ENCODE measurements around the gene NDST1.

Gene NDST1

DNA sequence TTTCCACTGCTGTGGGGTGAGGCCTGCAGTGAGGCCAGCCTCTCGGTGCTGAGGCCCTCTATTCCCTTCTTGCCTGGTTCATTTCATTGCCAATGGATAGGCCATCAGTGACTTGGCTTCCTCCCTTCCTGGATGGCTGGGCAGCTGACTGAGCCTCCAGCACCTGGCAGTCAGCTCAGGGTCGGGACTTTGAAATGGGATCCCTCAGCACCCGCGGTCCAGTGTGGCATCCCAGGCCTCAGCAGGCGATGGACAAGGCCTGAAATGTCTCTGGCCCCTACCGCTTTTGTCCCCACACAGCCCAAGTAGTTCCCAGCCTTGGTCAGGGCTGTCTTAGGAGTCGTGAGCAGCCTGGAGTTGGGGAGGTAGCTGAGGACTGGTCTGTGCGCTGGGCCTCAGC is 17.2 kb downstream of the NDST1 start:
- DNase-seq = no peak

DNA sequence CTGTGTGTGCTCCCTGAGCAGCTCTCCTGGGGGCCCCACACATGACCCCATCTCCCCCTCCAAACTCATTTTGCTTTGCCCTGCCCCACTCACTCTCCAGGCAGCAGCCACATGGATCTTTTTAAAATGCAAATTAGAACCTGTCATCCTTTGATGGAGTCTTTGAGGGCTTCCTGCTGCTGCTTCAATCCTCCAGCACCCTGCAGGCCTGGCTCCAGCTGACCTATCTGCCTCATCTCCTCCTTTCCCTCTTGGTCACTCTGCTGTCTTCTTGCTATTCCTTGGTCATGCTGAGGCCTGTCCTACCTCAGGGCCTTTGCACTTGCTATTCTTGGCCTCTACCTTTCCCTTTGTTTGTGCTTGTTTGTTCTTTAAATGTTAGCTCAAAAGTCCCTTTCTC is 17.9 kb downstream of the NDST1 start:
- DNase-seq = no peak

- DNase-seq = no peak
Observed at GRCh38 chr5:150527038-150527437, 19.1 kb downstream of the NDST1 start.

DNA sequence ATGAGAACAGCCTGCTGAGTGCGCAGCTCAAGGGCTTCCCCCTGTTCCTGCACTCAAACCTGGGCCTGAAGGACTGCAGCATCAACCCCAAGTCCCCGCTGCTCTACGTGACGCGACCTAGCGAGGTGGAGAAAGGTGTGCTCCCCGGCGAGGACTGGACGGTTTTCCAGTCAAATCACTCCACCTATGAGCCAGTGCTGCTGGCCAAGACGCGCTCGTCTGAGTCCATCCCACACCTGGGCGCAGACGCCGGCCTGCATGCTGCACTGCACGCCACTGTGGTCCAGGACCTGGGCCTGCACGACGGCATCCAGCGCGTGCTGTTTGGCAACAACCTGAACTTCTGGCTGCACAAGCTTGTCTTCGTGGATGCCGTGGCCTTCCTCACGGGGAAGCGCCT is 19.9 kb downstream of the NDST1 start:
- DNase-seq = no peak

DNA sequence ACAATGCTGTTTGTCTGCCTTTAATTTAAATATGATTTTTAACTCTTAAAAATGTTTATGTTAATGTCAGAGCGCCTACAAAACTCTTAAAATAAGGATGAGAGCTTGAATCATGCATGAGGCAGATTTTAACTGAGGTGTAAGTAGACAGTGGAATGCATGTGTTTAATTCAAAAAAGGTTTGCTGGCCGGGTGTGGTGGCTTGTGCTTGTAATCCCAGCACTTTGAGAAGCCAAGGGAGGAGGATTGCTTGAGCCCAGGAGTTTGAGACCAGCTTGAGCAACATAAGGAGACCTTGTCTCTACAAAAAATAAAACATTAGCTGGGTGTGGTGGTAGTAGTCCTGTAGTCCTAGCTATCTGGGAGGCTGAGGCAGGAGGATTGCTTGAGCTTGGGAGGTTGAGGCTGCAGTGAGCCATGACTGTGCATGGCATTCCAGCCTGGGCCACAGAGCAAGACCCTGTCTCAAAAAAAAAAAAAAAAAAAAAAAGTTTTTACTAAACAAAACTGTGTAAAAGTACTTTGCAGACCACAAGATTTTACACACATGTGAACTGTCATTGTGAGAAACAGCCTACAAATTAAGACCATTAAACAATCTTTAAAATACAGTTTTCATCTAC is 21.1 kb downstream of the NDST1 start:
- DNase-seq = no peak

DNA sequence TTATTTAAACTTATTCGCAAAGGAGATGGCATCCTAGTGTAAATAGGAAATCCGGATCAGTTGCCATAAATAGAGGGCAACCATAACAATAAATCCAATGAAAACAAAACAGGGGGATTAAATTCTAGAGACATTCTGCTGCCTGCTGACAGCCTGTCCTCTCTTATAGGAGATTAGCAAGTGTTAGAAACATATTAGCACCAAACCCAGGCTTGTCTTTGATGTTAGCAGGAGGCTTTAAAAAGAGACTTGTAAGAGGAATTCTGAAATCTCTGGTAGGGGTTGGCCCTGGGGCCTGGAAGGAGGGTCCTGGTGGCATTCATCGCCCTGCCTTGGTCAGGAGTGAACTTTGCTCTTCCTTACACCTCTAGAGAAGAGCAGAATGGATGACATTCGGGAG is 21.6 kb downstream of the NDST1 start:
- no peak for DNase-seq

DNA sequence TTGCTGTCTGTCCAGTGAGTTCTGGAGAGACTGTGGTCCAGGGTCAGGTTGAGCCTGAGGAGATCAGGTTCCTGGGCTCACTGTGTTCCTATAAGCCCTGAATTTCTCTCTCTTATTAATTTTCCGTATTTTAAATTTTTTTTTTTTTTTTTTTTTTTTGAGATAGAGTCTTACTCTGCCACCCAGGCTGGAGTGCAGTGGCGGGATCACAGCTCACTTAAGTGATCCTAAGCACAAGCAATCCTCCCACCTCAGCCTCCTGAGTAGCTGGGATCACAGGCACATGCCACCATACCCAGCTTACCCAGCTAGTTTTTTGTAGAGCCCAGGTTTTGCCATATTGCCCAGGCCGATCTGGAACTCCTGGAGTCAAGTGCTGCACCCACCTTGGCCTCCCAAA is 22.5 kb downstream of the NDST1 start:
- DNase-seq = no peak

DNA sequence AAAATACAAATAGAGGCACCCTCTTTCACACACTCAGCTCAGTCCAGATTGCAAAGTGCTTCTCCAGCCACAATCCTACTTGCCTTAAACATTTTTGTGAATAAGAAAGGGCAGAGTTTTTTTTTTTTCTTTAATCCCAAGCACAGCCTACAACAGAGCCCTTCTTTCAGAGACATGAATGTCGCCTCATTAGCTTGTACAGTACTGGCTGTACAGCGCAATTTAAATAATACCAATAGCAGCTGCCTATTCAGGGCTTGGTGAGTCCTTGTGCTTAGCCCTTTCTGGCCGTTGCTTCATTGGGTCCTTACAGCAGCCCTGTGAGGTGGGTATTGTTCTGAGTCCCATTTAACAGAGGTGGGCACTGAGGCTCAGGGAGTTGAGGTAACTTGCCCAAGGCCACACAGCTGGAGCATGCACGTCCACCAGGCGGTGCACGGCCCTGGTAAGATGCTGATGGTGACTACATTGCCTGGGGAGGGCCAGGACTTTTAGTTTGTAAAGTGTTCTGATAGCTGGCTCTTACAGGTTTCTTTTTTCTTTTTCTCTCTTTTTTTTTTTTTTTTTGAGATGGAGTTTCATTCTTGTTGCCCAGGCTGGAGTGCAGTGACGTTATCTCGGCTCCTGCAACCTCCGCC is 23.1 kb downstream of the NDST1 start:
- no peak for DNase-seq

DNA sequence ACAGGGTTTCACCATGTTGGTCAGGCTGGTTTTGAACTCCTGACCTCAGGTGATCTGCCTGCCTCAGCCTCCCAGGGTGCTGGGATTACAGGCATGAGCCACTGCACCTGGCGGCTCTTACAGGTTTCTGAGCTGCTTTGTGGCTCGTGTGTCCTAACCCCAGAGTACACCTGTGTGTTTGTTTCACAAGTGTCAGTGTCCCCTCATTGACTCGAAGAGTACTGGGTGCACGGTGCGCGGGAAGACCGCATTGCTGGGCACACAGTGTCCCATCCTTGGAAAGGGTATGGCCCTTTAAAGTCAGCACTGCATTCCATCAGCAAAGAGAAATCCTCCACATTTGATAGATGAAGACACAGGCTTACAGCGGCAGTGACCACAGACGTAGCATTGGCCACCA is 23.8 kb downstream of the NDST1 start:
- no peak for DNase-seq

DNA sequence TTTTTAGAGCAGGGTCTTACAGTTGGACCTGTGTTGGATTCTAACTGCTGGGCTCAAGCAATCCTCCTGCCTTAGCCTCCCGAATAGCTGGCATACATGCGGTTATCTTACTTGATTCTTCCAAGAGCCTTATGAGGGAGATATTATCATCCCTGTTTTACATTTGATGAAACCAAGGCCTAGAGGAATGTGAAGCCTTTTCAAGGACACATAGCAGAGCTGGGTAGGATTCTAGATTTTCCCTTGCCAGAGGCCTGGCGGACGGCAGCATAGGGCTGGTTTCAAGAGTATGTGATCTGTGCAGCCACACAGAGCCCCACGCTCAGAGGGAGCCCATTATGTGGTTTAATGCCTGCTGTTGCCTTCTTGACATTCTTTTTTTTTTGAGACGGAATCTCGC is 24.2 kb downstream of the NDST1 start:
- DNase-seq = no peak

- no peak for DNase-seq
Observed at GRCh38 chr5:150532996-150533395, 25.1 kb downstream of the NDST1 start.

- no peak for DNase-seq
Observed at GRCh38 chr5:150534811-150535210, 26.9 kb downstream of the NDST1 start.

DNA sequence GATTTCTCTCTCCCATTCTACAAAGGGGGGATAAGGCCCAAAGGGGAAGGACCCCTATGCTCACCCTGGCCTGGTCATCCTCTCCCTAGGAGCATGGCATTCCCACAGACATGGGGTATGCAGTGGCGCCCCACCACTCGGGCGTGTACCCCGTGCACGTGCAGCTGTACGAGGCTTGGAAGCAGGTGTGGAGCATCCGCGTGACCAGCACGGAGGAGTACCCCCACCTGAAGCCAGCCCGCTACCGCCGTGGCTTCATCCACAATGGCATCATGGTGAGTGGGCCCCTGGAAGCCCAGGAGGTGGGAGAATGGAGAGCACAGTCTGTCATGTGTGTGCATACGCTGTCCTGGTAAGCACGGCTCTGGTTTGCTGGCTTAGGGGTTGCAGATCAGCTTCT is 27.7 kb downstream of the NDST1 start:
- no peak for DNase-seq

DNA sequence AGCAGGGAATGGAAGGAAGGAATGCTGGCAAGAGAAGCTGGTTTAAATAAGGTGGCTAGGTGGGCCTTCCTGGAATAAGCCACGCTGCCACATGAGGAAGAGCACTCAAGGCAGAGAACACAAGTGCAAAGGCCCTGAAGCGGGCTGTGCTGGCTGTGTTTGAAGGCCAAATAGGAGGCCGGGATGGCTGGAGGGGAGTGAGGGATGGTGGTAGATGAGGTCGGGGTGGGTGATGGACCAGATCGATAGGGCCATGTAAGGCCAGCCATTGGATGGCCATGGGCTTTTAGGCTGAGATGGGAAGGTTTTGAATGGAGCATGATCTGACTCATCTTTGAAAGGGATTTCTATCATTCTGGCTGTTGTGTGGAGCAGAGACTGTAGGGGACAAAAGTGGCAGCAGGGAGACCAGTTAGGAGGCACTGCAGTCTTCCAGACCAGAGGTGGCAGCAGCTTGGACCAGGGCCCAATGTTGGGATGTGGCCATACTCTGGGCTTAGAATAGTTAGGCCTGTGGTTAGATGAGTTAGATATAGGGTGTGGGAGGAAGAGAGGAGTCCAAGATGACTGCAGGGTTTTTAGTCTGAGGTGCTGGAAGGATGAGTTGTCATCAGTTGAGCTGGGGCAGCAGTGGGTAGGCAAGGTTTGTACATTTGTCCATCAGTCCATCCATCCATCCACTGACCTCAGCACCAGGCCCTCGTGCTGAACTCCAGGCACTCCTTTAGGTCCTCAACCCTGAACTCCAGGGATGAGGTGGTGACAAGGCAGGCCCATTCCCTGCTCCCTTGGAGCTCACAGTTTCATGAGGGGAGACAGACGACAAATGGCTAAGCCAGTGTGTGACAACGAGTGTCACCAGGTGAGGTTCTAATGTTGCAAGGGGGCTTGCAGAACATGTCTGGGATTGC is 30.3 kb downstream of the NDST1 start:
- DNase-seq = no peak

DNA sequence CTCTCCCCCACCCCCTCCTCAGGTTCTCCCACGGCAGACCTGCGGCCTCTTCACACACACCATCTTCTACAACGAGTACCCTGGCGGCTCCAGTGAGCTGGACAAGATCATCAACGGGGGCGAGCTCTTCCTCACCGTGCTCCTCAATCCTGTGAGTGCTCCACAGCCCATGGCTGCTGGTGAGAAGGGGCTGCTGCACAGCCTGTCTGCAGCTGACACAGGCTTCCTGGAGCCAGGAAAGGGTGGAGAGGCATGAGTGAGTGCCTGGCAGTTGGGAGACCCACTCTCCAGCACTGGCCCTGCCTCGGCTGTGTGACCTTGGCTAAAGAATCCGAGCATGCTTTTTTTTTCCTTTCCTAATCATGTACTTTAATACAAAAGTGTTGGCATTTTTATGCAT is 31.3 kb downstream of the NDST1 start:
- DNase-seq = no peak

DNA sequence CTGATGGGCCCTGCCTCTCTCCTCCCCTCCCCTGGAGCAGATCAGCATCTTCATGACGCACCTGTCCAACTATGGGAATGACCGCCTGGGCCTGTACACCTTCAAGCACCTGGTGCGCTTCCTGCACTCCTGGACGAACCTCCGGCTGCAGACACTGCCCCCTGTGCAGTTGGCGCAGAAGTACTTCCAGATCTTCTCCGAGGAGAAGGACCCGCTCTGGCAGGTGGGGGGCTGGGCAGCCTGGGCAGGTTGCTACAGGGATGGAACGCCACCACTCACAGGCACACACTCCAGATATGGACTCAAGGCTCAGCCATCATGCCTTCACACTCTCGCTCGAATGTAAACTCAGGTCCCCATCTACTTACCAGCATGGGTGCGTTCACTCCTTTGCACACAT is 32.1 kb downstream of the NDST1 start:
- DNase-seq = no peak

GRCh38 chr5:150540615-150541396 is 32.9 kb downstream of the NDST1 start:
- no peak for DNase-seq

GRCh38 chr5:150541397-150541675 is 33.4 kb downstream of the NDST1 start:
- no peak for DNase-seq

- DNase-seq = no peak
Observed at GRCh38 chr5:150541895-150542294, 34.0 kb downstream of the NDST1 start.

- DNase-seq = no peak
Observed at GRCh38 chr5:150542933-150543445, 35.1 kb downstream of the NDST1 start.

DNA sequence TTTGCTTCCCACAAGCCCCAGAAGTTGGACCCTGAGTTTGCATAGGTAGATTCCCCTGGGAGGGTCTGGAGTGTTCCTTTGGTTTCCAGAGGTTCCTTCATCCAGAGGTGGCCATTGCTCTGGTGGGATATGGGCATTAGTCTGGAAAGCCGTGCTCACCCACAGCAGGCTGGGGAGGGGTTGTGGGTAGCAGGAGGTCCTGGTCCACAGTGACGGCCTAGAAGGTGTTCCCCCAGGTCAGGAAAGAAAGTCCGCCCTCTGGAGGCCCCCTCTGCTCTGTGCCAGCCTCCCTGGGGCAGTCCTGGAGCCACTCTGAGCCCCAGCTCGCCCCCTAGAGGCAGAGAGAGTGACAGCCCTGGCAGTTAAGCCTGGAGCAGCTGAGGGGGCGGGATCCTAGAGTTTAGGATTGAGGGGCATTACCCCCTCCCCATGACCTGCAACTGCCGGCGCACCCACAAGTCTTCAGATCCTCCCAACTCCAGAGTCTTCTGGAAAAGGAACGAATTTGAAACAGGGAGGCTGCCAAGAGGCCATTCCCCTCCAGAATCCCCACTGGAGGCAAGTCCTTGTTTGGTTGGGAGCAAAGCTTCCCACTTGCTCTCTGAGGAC is 36.8 kb downstream of the NDST1 start:
- peak; percentile 23 for DNase-seq

DNA sequence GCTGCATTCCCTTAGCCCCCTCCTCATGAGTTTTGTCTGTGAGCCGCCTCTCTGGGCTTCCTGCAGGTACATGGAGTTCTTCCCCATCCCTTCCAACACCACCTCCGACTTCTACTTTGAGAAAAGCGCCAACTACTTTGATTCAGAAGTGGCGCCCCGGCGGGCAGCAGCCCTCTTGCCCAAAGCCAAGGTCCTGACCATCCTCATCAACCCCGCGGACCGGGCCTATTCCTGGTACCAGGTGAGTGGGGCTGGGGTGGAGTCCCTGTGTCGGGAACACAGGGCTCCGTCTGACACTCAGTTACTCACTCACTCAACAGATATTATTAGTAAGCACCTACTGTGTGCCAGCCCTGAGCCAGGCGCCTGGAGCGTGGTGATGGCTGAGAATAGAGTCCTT is 37.3 kb downstream of the NDST1 start:
- DNase-seq = no peak

DNA sequence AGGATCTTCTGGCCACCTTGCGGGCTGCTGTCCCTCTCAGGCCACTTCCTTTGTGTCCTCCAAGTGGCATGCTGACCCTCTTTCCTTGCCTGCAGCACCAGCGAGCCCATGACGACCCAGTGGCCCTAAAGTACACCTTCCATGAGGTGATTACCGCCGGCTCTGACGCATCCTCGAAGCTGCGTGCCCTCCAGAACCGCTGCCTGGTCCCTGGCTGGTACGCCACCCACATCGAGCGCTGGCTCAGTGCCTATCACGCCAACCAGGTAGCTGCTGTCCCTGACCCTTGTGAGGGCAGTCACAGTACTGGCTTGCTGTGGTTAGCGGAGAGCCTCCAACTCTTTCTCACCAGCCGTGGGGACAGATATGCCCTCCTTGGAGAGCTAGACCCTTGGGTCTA is 40.2 kb downstream of the NDST1 start:
- no peak for DNase-seq
